Measurements from ENCODE around the gene SLC7A6OS.
"Not testable (repeated sequence)": the region's sequence is repeated elsewhere in the genome, so short reads cannot be mapped to it uniquely, and the experiment has no call there.

The SLC7A6OS gene

DNA sequence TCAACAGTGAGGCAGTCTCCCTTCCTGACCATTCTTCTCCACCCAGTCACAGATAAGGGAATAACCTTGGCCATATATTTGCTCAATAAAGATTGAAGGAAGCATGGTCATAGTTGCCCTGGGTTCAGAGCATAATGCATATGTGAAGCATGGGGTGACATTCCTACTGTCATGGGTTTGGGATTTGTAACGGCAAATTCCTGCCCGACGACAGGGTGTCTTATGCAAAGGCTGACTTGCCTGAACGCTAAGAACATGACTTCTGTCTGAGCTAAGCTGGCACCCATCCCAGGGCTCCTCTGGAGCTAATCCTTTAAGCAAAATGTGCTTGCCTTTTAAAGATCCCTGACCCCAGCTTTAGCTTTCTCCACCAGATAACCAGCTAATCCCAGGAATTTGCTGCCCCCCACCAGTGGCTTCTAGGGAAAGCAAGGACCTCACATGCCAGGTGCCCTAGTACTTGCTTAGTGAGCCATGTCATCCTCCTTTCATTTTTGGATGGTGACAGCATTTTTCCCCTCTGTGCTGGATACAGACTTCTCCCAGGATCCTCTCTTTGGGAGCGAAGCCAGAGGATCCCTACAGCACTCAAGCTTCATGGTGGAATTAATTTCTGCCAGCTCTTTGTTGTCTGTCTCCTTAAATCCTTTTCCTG is 11.7 kb downstream of the SLC7A6OS start:
- DNase-seq (ENCODE audit: low spot score) = no peak

DNA sequence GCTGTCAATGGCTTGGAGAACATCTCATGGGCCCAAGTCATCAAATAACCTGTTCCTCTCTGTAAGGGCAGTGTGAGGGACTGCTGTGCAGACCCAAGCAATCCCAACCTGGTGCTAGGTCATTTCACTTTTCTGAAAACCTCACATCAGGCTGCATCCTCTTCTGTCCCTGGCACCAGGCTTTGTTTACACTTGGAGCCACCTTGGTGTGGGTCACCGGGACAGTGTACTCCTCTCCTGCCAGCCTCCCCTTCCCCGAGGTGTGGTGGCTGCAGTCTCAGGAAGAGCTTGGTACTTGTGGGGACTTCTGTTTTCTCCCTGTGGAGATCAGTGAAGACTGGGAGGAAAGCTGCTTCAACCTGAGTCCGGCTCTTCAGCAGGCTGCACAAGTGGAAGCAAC is 12.4 kb downstream of the SLC7A6OS start:
- no peak for DNase-seq (ENCODE audit: low spot score)

DNA sequence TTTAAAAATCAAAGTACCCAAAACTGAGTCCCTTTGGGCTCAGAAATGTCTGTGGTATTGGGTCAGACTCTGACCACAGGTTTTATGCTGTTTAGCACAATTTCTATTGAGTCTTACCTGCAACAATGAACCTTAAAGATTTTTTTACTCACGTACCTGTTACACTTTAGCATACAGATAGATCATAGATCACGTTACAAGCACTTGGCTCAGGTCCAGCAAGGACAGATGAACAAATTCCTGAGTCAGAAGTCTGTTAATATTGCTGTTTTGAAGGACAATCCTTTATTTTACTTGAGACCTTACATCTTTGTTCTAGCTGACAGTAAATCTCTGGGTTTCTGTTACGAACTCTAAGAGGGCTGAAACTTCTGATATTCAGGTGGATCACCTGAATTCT is 12.8 kb downstream of the SLC7A6OS start:
- no peak for DNase-seq (ENCODE audit: low spot score)

DNA sequence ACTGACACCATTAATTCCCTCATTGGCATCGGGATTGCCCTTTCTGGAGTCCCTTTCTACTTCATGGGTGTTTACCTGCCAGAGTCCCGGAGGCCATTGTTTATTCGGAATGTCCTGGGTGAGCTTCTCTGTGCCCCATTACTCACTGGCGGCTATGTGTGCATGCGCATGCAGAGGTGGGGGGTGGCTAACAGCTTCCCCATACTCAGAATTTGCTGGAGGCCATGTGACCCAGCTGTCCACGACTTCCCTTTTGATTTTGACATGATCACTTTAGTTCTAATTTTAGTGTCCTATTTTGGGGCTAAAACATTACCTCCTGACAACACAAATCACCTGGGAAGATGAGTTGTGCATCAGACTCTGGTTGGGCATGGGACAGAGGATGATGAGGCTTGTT is 14.1 kb downstream of the SLC7A6OS start:
- DNase-seq (ENCODE audit: low spot score) = no peak

DNA sequence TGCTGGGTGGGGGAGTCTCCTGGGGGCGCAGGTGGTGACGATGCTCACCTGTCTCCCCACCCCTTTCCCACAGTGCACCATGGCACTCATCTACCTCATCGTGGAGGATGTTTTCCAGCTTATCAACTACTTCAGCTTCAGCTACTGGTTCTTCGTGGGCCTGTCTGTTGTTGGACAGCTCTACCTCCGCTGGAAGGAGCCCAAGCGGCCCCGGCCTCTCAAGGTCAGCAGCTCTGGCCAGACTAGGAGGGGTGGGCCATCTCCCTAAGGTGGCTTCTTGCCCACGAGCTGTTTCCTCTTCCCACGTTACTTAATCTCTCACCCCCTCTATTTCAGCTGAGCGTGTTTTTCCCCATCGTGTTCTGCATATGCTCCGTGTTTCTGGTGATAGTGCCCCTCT is 14.5 kb downstream of the SLC7A6OS start:
- no peak for DNase-seq (ENCODE audit: low spot score)

DNA sequence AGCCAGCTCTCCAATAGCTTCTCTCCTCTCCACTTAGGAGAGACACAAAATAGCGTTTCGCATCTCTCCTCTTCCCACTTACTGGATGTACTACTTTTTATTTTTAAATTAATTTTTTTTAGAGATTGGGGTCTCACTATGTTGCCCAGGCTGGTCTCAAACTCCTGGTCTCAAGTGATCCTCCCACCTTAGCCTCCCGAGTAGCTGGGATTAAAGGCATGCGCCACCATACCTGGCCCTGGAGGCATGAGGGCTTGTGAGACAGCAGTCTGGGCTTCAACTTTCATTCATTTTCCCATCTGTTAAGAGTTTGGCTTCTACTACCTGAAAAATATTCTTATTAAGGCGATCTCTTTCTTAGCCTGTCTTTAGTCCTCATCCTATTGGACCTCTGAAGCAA is 18.3 kb downstream of the SLC7A6OS start:
- no peak for DNase-seq (ENCODE audit: low spot score)

DNA sequence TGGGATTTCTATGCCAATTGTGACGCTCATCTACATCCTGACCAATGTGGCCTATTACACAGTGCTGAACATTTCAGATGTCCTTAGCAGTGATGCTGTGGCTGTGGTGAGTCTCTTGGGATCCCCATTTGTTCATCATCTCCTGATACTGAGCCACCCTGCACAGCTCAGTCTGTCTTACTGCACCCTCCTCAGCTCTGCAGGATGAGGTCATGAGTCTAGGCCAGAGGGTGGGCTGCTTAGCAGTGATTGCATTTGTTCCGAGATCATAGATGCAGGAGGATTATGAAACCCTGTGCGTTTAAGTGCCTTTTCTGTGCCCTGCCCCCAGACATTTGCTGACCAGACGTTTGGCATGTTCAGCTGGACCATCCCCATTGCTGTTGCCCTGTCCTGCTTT is 19.5 kb downstream of the SLC7A6OS start:
- DNase-seq (ENCODE audit: low spot score) = no peak

DNA sequence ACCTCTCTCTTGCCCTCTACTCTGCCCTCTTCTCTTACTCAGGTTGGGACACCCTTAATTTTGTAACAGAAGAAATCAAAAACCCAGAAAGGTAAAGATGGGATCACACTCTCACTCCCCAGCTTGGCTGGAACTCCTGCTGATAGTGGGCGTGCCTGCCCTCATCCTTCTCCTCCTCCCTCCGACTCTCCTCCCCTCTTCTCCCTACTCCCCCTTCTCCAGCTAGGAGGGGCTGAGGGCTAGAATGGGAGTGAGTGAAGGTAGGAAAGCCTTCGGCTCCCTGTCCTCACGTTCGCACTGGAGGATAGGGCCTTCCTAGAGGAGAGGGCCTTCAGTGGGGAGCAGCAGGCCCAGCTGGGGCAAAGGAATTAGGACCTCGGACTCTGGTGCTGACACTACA is 20.3 kb downstream of the SLC7A6OS start:
- DNase-seq (ENCODE audit: low spot score) = no peak

DNA sequence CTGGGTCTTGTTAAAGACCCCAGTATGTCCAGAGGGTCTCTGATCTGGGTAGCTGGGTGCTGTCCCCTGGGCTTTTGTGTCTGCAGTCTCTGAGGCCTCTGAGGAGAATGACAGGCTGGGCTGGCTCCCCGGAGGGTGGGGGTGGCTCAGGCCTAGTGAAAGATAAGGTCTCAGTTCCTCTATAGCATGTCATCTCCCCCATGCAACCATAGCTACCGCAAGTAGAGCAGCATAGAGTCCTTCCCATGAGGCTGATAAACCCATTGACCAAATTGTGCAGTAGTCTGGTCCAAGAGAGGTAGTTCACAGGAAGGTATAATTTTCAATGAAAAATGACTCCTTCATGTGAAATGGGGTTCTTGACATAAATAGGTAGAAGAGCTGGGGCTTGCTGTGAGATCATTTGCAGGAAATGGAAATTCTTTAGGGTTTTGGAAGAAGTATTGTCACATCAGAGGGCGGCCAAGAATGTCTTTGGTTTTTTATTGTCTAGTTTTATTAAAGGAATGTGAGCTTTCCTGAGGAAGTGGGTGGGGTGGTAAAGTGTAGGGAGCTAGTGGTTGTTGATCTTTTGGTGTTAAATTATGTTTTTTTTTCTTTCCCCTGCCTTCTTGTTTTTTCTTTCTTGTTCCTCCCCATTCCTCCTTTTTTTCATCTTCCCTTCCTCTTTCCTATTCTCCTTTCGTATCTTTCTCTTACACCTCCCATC is 21.0 kb downstream of the SLC7A6OS start:
- DNase-seq (ENCODE audit: low spot score) = no peak

DNA sequence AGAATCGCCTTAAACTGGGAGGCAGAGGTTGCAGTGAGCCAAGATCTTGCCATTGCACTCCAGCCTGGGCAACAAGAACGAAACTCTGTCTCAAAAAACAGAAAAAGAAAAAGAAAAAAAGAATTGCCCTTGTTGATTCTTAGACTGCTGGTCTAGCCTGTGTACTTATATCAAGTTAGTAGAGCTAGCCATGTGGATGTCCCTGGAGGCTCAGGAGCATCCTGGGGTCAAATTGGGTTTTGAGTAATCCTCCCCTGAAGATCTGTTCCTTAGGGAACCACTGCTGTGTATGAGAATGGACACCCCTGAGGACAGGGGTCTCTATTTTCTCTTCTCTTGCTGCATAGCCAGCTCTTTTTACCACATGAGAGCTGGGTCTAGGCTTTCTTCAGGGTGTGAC is 21.5 kb downstream of the SLC7A6OS start:
- no peak for DNase-seq (ENCODE audit: low spot score)

DNA sequence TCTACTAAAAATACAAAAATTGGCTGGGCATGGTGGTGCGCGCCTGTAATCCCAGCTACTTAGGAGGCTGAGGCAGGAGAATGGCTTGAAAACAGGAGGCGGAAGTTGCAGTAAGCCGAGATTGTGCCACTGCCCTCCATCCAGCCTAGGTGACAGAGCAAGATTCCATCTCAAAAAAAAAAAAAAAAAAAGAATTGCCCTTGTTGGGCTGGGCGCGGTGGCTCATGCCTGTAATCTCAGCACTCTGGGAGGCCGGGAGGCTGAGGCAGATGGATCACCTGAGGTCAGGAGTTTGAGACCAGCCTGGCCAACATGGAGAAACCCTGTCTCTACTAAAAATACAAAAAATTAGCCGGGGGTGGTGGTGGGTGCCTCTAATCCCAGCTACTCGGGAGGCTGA is 21.9 kb downstream of the SLC7A6OS start:
- not testable (repeated sequence) for DNase-seq (ENCODE audit: low spot score)

DNA sequence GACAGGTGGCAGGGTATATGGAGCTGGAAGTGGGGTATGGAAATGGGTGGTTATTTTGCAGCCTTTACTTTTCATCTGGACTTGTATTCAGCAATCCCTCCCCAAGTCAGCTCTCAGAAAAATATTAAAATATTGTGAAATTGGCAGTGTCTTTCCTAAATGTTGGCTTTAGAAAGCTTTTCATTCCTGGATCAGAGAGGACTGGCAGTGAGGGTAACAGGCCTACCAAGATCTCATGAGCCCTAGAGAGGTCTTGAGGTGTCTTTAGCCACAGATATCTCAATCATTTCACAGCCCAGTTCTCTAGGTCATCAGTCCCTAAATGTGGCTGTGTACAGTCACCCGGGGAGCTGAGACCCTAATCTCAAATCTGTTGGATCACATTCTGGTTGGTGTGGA is 22.5 kb downstream of the SLC7A6OS start:
- DNase-seq (ENCODE audit: low spot score) = no peak

DNA sequence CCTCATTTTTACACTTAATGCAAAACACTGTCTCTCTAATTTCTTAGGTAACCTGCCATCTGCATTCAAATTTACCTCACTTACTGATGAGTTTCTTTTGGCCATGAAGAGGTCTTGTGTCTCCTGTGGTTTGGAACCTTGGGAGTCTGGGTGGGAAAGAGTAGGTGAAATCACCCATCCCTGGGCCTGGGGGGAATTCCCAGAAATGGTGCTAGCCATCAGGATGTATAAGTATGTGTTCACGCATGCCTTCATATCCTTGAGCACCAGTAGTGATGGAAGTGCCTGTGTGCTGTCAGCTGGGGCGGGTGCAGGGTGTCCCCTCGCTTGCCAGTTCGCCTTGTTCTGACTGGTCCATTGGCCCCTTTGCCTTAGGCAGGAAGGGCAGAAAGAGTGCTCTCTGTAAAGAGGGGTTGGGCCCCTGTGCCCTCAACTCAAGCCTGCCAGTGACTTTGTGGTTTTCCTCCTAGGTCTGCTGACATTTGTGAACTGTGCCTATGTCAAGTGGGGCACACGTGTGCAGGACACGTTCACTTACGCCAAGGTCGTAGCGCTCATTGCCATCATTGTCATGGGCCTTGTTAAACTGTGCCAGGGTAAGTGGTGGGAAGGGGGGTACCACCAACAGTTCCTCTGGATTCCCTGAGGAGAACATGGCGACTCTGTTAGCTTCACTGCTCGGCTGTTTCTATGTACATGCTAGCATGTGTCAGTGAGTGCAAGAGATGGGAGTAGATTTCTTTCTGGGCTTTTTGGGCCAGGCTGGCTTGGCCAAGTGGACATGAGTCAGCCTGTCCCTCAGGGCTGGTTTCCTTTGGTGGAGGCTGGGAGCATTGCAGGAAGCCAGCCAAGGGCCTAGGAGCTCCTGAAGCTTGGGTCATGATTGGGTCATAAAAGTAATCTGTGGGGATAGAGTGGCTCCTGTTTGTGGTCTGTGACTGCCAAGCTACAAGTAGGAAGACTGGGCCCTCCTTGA is 23.2 kb downstream of the SLC7A6OS start:
- DNase-seq (ENCODE audit: low spot score) = no peak

DNA sequence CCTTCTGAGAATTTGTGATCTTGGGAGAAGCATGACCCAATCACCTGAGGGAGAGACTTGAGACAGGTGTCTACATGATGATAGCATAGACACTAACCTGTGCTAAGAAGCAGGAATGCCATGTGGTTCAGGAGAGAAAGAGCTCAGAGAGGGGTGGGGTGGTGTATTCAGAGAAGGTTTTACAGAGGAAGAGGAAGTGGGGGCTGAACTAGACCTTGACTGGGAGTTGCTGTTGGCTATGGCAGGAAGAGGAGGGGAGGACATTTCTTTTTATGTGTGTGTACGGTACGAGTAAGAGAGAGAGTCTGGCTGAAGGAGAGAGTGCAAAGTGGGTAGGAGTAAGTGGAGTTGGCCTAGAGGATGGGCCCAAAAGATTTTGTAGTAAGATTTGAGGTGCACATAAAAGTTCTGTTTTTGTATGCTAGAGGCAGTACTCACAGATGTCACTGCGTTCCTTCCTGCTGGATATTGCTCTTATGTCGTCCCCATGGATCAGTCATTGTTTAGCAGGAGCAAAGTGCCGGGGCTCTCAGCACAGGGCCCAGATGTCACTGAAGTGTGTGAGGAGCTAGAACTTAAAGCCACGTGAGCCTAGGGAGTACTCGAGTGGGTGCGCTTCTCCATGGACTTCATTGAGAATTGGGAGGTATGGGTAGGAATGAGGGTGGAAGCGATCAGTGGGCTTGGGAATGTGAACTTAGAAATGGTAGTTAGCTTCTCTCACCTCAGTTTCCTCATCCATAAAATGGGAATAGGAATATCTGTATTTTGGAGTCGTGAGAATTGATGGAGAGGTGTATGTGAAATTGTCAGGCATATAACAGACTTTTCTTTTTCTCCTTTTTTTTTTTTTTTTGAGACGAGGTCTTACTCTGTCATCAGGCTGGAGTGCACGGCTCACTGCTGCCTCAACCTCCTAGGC is 24.3 kb downstream of the SLC7A6OS start:
- no peak for DNase-seq (ENCODE audit: low spot score)

DNA sequence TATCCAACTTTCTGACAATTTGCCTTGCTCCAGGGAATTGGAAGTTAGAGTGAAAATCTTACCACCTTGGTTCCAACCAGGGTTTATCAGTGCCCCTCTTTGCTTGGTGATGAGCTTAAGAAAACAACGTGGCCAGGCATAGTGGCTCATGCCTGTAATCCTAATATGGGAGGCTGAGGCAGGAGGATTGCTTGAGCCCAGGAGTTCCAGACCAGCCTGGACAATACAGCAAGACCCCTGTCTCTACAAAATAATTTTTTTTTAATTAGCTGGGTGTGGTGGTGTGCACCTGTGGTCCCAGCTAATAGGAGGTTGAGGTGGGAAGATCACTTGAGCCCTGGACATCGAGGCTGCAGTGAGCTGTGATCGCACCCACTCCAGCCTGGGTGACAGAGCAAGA is 25.1 kb downstream of the SLC7A6OS start:
- DNase-seq (ENCODE audit: low spot score) = no peak

DNA sequence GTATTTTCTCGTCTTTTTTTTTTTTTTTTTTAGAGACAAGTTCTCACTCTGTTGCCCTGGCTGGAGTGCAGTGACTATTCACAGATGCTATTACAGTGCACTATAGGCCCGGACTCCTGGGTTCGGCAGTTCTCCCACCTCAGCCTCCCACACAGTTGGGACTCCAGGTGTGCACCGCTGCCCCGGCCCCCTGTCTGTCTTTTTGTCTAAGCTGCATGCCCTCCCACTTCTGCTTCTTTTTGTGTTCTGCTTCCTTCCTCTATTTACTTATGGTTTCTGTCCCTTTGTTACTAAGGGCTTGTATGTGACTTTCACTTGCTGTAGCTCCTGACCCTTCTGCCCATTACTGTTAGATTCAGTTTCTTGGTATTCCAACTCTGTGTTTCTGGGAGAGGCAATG is 25.9 kb downstream of the SLC7A6OS start:
- peak; percentile 75 for DNase-seq (ENCODE audit: low spot score)

DNA sequence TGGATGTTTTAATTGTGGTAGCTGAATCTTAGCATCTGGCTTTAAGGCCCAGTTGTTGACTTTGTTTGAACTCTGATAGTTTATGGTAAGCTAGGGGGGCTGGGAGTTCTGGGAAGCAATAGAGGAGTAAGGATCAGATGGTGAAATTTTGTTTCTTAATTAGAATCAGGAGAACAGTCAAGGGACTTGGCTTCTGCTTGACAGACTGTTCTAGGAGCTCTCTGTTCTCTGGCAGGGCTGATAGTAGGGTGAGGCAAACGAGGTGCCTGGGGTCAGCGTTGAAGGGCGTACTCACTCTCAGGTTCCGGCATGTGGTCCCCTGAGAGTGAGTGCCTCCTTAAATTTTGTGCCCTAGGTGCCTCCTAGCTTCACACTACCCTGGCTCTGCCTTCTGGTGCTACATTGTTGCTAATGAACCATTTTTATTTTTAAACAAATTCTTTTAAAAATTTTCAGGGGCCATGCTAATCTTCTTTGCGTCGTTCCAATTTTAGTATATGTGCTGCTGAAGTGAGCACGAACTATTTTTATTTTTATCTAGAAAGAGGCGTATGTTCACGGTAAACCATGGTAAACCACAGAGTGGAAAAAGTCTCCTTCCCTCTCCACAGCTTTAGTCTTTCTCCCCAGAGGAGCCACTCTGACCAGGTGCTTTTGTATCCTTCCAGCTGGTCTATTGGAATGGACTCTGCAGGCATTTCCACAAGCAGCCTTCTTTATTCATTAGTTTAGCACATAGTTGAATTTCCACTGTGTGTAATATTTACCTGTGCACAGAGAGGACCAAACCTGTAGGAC is 26.7 kb downstream of the SLC7A6OS start:
- peak; percentile 56 for DNase-seq (ENCODE audit: low spot score)

DNA sequence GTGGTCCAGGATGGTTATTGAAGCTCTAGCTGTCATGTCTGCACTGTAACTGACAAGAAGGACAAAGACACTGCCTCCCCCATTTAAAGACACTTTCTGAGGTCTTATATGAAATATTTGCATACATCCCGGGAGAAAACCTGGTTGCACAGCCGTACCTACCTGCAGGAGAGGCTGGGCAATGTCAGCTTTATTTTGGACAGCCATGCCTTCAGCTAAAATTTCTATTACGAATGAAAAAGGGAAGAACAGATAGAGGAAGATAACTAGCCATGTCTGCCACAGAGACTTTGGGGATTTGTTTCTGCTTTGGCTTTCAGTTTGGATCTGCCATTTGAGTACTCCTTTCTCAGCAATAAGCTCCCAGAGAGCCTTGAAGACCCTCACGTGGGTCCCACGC is 27.4 kb downstream of the SLC7A6OS start:
- peak; percentile 37 for DNase-seq (ENCODE audit: low spot score)

DNA sequence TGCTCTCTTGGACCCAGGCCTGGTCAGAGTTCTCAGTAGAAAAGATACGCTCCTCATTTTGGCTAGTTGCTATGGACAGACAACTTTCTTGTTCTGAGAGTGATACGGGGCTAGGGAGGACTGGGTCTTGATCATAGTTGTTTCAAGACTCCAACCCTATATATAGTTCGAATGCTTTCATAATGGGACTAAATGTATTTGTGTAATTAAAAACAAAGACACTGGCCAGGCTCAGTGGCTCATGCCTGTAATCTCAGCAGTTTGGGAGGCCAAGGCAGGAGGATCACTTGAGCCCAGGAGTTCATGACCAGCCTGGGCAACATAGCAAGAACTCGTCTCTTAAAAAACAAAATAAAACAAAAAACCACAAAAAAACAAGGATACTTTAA is 28.7 kb downstream of the SLC7A6OS start:
- DNase-seq (ENCODE audit: low spot score) = no peak

DNA sequence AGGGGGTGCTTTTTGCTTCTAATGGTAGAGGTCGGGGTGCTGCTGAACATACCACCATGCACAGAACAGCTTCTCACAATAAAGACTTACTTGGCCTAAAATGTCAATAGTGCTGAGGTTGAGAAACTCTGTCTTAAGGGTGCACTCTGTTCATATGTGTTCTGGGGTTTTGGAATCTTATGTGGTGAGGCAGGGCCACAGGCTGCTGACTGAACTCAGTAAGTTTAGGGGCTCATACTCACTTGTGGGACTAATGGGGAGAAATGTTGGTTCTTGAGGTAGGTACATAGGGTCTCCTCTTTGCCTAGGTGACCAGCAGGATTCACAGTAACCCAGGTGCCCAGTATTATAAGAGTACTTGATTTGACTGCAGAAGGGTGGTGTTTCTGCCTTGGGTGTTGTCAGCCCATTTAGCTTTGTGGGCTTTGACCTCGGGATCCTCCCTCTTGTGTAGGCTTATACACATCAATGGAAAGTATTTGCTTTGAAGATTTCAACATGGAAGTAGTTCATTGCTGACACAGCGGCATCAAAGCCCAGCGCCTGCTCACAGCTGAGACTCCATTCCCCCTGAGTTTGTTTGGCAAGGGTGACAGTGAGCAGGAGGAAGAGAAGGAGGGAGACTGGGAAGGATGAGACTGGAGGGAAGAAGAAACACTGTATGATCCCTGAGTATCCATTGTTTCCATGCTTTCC is 29.2 kb downstream of the SLC7A6OS start:
- no peak for DNase-seq (ENCODE audit: low spot score)
